Middle frontal gyrus (tissue), 1 donor: ENCODE results near the gene TEX261.

Source experiments
- DNase-seq: peaks from one replicate; pipeline ENCODE4 v3.0.0-alpha.2; 2015; ENCODE audit warnings: low spot score; ENCODE audit errors: extremely low spot score

TEX261 gene

DNA sequence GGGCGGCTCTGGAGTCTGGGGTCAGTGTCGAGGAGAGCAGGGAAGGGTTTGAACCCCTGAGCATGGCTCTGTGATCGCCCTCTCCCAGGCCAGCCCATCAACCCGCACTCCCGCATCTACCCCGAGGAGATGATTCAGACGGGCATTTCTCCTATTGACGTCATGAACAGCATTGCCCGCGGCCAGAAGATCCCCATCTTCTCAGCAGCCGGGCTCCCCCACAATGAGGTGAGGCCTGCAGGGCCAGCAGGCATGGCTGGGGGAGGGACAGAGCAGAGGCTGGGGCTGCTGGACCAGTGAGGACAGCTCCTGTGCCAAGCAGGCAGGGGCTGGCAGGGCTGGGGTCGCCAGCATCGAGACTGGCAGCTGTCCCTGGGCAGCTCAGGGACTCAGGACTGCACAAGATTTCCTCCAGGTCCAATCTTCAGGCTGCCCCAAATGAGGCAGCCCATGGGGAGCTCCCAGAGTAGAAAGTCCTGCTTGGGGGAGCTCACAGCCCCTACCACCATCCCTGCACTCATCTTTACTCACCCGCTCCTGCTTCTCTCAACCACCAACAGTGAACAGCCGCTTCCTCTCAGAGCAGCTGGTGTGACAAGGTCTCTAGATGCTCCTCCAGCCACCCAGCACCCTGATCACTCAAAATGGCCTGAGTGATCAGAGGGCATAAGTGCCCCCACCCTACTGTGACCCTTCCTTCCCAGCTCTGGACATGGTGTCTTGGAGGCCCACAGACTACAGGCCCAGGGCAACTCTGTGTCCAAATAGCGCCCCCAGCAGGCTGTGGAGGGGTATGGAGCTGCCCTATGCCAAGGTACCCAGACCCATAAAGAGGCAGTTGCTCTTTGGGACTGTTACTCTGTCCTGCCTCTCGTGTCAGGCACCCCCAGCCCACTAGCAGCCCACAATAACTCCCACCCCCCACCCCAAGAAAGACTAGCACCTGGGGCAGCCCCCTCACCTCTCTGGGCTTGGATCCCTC lies 34.5 kb downstream of the TEX261 start:
- no peak for DNase-seq

DNA sequence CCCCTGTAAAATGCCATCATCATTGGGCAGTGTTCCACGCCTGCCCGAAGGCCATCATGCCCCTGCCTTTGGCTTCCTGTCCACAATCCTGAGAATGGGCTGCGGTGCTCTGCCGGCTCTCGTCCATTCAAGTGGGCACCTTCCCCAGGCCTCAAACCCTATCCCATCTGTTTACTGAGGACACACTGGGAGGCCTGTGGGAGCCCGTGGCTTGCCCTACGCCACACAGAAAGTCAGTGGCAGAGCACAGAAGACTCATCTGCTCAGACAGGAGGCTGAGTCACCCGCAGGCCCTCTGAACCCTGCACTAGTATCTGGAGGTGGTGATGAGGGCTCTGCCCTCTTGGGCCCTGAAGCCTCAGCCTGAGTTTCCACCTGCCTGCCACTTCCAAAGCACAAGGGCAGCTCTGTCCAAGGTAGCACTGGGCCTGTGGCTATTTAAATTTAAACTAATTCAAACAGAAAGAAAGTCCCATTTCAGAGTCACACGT lies 35.4 kb downstream of the TEX261 start:
- no peak for DNase-seq

DNA sequence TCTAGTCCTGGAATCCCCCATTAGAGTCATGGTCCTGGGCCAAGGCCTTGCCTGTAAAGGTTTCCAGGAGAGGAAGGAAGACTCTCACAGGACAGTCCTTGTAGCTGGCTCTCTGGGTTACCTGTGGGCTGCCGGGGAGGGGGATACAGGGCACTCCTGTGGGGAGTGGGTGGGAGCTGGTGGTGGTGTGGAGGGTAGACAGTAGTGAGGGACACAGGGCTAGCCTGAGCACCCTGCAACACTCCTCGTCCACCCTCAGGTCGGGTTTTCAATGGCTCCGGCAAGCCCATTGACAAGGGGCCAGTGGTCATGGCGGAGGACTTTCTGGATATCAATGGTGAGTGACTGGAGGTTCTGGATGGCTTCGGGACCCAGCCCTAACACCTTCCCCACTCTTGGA lies 35.9 kb downstream of the TEX261 start:
- DNase-seq = no peak

DNA sequence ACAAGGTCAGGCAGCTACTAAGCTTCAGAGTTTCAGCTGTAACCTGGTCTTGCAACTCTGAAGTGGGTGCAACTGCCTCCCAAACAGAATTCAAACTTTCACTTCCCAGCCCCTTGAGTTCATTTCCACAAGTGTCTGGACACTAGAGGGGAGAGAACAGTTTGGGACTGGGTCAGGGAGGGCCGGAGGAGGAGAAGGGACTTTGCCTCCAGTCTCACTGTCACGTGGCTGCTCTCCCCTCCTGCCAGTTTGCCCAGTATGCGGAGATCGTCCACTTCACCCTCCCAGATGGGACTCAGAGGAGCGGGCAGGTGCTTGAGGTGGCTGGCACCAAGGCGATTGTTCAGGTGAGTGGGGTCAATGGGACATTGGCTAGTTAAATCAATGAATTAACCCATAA lies 36.9 kb downstream of the TEX261 start:
- DNase-seq = no peak

DNA sequence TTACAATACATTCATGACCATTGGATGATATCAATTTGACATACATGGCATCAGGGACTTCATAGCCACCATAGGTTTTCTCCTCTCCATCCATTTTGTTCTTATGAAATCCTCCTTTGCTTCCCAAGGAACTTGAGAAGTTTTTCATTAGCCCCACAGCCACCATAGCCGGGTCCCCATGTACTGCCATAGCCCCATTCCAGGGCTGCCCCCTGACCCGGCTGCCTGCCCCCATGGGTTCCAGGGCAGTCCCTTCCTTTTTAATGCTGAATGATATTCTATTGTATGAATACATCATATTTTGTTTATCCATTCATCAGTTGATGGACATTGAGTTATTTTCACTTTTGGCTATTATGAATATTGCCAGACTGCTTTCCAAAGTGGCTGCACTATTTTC lies 38.5 kb downstream of the TEX261 start:
- no peak for DNase-seq

DNA sequence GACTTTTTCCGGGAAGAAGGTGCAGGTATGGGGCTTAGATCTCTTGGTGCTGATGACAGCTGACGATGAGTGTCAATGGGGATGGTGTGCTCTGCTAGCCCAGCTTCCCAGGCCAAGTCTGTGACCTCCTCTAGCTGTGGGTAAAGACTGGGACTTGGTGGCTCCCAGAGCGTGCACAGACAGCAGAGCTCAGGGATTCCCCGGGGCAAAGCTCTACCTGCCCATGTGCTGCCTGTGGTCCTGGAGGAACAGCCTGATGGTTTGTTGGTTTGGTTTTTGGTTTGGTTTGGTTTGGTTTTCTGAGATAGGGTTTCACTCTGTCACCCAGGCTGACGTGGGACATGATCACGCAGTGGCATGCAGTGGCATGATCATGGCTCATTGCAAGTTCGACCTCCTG lies 39.8 kb downstream of the TEX261 start:
- DNase-seq = no peak

DNA sequence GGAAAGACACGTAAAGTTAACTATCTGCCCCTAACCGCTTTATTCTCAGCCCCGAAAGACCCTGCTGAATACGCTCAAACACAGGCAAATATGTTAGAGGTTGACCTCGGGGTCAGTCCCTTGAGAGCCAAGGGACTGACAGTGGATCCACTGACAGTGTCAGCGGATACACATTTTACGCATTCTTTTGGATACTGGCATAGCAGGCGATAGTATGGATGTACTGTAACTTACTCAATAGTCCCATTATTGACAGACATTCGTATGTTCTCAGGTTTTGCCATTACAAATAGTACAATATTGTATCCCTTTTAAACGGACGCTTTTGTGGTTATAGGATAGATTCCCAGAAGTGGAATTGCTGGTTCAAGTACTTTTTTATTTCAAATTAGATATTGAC lies 45.6 kb downstream of the TEX261 start:
- no peak for DNase-seq

DNA sequence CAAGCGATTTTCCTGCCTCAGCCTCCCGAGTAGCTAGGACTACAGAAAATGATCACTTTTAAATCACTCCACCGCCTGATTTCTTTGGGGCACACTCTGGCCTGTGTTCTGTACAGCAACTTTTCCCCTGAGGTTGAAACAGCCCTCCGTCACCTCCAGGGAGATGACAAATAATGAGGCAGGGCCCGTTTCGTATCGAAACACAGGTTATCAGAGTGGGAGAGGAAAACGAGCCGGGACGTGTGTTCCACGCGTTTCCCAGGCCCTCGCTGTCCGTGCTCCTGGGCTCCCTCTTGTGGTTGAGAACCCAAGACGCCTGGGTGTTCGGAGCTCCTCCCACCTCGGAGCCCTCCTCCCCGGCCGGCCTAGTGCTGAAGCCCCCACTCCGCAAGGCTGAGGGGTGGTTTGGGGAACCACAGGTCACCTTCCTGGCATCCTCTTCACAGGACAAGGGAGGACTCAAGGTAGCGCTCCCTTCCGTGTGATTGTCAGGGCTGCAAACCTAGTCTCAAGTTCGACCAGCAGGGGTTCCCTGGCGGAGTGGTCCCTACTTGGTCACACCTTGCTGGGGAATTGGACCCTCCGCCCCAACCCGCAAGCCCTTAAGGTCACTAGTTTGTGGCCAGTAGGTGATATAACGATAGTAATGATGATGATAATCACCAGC lies 46.2 kb downstream of the TEX261 start:
- peak; percentile 20 for DNase-seq

DNA sequence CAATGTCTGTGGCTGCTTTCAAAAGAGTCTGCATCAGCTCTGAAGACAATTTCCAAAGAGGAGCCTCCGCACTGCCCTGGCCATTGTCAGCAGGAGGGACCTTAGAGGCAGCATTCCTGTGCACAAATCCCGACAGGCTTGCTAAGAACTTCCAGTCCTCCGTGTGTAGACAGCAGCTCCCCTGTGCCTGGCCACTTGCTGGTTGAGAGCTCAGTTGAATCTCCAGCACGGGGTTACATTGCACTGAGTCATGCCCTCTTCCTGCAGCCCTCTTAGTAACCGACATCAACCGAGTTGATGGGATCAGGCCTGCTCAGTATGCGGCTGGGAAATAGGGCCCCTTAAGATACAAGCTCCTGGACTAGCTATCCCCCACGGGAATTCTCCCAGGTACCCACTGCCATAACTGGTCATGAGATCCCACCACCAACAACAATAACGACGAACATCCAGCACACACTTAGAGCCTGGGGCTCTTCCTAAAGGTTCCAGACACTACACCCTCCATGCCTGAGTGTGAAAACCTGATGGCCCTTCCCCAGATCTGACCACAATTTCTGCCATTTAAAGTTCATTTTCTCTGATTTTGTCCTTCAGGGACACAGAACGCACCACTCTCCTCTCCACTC lies 47.0 kb downstream of the TEX261 start:
- no peak for DNase-seq

DNA sequence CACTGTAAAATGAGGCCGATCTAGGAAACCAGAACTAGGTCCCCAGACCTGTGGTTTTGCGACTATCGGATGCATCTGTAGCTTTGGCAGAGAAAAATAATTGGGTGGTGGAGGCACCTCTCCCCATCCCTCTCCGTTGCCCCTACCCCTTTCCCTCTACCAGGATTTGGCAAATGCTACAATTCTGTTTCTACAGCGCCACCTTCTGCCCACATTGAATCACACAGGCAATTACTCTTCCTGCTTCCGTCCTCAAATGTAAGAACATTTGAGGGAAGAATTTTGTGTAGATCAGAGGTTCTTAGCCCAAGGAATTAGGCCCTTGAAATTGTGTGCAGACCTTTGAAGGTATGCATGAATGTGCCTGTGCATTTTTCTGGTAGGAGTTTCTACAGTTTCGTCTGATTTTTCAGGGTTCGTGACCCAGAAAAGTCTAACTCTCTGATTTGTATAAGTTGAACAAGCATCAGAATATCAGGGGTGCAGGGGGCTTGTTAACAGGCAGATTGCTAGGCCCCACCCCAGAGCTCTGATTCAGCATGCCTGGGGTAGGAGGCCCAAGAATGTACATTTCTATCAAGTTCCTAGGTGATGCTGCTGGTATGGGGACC lies 47.7 kb downstream of the TEX261 start:
- DNase-seq = peak; percentile 43

DNA sequence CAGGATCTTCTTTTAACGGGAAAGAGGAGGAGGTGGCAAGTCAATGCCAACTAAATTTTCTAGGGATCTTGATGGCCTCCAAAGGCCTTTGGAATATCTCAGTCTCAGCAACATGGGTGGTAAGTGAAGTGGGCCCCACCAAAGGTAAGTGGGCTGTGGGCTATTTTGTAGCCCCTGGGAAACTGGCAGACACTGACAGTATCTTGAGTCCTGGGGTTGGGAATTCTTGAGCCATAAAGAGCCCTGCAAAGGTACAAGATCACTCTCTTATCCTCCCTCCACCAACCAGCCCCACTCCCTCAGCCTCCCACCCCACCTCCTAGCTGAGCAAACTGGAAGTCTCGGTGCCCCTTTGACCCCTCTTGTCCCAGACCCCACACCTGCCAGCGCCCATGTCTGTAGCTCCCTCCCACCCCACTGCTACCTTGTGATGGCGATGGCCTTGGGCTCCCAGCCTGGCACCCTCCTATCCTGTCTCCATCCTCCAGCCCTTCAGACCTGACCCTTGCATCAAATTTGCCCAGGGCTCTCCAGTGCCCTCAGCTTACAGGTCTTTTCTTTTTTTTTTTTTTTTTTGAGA lies 50.5 kb downstream of the TEX261 start:
- no peak for DNase-seq

DNA sequence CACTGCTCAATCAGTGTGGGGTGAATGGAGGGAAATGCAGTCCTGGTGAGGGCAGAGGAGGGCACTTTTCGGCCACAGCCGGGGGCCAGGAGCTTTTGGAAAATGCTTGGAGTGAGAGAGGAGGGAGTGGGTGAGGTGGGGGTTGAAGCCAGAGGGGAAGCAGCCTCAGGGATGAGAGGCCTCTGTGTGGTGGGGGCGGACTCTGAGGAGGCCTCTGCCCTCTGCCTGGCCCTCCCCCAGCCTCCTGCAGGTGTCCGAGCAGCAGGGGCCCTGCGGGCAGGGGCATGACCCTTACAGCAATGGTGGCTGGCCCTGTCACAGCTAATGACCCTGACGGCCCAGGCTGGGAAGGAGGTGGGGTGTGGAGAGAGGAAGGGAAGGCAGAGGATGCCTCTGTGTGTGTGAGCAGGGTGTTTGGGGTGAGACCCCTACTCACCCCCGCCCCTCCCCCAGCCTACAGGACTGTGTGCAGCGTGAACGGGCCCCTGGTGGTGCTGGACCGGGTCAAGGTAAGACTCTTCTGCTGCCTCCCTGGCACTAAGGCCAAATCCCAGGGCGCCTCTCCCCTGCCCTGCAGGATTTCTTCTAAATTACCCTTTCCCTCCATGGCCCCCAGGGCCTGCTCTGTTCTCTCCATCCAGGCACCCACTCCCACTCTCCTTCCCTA lies 51.3 kb downstream of the TEX261 start:
- DNase-seq = no peak

DNA sequence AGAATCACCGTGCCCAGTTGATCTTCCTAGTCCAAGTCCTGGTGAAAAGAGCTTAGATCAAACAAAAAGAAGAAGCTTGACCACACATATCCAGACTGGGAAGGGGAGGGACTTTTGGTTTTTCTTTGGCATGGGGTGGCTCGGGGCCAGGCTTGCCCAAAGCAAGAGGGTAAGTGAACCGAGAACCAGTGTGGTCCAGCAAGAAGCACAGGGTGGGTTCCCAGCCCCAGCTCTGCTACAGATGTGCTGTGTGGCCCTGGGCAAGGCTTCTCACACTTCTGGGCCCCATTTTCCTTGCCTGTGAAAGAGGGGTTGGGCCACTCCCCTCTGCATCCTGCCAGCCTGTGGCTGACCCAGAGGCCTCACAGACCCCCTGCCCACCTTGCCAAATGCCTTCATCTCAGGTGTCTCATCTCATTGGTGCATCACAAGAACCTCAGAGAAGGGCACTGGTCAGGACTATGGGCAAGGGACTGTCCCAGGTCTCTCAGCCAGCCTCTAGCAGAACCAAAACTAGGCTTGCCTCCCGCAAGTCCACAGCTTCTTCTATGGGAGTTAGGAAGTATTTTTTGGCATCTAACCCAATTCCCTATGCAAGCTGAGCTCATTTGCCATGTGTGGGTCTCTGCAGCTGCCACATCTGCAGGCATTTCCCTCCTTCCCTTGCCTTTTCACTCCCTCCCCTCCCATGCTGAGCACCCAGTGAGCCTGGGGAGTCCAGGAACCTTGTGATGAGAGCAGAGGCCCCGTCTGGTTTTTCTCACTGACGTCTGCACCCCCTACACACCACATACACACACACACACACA lies 52.1 kb downstream of the TEX261 start:
- no peak for DNase-seq

DNA sequence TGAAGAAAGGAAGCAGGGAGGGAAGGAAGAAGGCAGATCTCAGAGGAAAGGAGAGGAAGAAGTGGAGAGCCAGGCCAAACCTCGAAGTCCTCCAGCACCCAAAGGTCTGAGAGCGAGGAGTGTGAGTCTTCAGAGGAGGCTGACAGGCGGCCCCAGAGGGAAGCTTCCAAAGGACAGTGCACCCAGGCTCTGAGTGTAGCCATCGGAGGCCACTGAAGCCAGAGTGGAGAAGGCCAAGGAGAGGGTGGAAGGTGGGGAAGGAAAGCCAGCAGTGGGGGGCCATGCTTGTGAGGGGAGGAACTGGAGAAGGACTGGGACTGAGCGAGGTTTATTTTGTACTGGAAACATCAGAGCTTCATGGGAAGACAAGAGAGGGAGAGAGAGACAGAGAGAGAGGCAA lies 53.0 kb downstream of the TEX261 start:
- no peak for DNase-seq

DNA sequence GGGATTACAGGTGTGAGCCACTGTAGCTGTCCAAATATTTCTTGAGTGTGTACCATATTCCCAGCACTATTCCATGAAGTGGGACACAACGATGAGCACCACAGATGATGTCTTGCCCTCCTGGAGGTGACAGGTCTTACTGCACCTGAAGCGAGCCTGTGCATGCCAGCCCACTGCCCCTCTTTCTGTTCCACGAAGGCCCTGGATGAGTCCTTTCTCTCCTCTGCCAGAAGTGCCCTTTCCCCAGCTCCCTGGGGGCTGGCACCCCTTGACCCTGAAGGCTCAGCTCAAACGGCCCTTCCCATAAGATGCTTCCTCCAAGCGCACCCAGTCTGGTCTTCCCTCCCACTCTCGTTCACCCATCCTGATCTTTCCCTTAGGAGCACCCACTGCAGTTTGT lies 53.5 kb downstream of the TEX261 start:
- DNase-seq = no peak

DNA sequence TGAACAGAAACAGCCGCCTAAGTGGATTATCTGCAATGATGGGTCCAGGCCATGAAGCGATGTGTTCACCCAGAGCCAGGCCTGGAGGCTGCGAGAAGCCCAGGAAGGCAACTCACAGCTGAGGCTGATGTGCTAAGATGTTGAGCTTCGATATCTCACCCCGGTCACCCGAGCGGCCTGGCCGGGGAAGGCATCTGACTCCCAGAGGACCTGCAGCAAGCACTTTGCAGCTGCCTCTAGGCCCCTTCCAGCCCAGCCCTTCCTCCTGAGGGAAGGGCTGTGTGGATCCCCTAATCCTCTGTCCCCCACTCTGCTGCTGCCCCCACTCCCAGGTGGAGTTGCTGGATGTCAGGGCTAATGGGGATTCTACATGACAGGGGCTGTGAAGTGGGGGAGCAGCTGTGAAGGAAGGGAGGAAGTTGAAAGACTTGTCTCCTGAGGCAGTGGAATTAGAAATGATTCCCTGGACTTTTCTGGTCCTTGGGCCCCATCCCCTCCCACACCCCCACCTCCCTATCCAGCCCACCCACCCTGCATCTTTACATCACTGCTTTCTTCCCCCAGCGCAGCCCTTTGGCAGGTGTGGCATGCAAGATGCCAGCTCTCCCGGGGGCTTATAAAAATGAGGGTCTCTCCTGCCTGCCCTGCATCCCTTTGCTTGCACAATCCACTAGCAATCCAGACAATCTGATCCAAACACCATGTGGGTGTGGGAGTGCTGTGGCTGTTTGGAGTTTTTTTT lies 54.7 kb downstream of the TEX261 start:
- DNase-seq = no peak

DNA sequence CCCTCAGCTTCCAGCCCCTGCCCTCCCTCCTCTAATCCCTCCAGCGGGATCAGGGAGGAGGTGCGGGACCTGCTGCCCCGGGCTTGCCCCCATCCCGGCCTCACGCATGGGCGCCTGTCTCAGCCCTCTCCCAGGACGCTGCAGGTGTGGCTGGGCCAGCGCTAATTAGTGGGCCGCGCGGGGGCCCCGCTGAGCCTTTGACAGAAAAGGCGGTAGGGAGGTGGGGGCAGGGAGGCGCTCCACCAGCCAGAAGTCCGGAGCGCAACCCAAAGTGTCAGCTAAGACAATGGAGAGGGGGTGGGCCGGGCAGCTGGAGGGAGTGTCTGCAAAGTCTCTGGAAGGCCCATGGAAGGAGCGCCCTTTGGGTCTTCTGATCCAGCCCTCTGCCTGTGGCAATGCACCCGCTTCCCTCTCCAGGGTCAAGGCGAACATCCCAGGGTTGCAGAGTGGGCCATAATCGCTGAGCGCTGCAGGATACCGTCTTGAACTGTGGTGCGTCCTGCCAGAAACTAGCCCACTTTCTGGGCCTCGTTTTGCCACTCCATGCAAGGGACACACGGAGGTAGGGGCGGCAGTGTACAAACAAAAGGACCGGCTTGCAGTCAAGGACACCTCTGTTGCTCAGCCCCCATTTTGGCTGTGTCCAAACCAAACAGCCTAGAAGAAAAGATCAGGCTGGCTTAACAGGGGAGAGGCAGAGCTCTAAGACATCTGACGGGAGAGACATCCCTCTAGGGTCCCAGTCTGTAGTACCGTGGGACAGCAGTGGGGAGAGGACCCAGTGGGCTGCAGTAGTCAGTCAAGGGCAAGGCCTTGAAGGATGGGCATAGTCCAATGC lies 55.5 kb downstream of the TEX261 start:
- no peak for DNase-seq

DNA sequence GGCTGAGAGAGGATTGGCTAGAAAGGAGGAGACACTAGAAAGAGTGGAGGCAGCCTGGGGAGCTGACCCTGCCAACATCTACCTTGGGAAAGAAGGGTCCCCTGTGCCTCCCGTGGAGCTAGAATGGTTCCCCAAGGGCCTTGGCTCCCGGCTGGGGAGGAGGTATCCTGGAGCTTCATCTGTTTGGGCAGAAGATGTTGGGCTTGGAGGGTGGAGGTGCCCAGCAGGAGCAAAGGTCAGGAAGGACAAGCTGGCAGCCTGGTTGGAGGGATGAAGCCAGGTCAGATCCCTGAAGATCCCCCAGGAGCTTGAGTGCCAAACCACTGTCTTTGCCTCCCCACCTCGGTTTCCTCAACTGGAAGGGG lies 56.1 kb downstream of the TEX261 start:
- DNase-seq = no peak
